ENCODE measurements around the gene CCDC184. TPM values are rescaled to one million over a fixed set of nuclear protein-coding genes. Genes with fewer than 3 reads are reported as not detected.

The CCDC184 gene
- total RNA-seq, 1 donor from 2014 or later, result 0.32 TPM

GRCh38 chr12:48160046-48160445 lies 23.4 kb upstream of the CCDC184 start:
- H3K9me3 Mint-ChIP-seq (ENCODE audit: unreplicated experiment), result no peaks in the 10 kb centered on the region
- H3K4me1 Mint-ChIP-seq (ENCODE audit: unreplicated experiment), result peaks cover 16% of the 10 kb centered on the region
- DNase-seq (ENCODE audit: extremely low spot score, unreplicated experiment), result no peak
- peaks cover 37% of the 10 kb centered on the region for H3K27me3 Mint-ChIP-seq (ENCODE audit: unreplicated experiment)
- no peak overlapping the region for H3K27ac Mint-ChIP-seq (ENCODE audit: unreplicated experiment)
- H3K4me3 Mint-ChIP-seq (ENCODE audit: unreplicated experiment), result no peak overlapping the region
- TF ChIP-seq, protein P1, sequence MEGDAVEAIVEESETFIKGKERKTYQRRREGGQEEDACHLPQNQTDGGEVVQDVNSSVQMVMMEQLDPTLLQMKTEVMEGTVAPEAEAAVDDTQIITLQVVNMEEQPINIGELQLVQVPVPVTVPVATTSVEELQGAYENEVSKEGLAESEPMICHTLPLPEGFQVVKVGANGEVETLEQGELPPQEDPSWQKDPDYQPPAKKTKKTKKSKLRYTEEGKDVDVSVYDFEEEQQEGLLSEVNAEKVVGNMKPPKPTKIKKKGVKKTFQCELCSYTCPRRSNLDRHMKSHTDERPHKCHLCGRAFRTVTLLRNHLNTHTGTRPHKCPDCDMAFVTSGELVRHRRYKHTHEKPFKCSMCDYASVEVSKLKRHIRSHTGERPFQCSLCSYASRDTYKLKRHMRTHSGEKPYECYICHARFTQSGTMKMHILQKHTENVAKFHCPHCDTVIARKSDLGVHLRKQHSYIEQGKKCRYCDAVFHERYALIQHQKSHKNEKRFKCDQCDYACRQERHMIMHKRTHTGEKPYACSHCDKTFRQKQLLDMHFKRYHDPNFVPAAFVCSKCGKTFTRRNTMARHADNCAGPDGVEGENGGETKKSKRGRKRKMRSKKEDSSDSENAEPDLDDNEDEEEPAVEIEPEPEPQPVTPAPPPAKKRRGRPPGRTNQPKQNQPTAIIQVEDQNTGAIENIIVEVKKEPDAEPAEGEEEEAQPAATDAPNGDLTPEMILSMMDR (IDR thresholded peaks at IDR 0.05), result no peak
- H3K36me3 Mint-ChIP-seq (ENCODE audit: unreplicated experiment), result no peaks in the 10 kb centered on the region

GRCh38 chr12:48160807-48161206 lies 22.6 kb upstream of the CCDC184 start:
- peaks cover 39% of the 10 kb centered on the region for H3K27me3 Mint-ChIP-seq (ENCODE audit: unreplicated experiment)
- no peak for DNase-seq (ENCODE audit: extremely low spot score, unreplicated experiment)
- peaks cover 16% of the 10 kb centered on the region for H3K4me1 Mint-ChIP-seq (ENCODE audit: unreplicated experiment)
- H3K36me3 Mint-ChIP-seq (ENCODE audit: unreplicated experiment), result no peaks in the 10 kb centered on the region
- TF ChIP-seq, protein P1 (IDR thresholded peaks at IDR 0.05), result no peak
- H3K4me3 Mint-ChIP-seq (ENCODE audit: unreplicated experiment), result no peak overlapping the region
- no peaks in the 10 kb centered on the region for H3K9me3 Mint-ChIP-seq (ENCODE audit: unreplicated experiment)
- no peak overlapping the region for H3K27ac Mint-ChIP-seq (ENCODE audit: unreplicated experiment)

- TF ChIP-seq, protein P1 (IDR thresholded peaks at IDR 0.05), result no peak
- Mint-ChIP-seq H3K4me1 (ENCODE audit: unreplicated experiment) (no peaks in the 10 kb centered on the region), H3K9me3 (ENCODE audit: unreplicated experiment) (no peaks in the 10 kb centered on the region), H3K27me3 (ENCODE audit: unreplicated experiment) (peaks cover 46% of the 10 kb centered on the region), H3K4me3 (ENCODE audit: unreplicated experiment) (no peak overlapping the region), H3K27ac (ENCODE audit: unreplicated experiment) (no peak overlapping the region), H3K36me3 (ENCODE audit: unreplicated experiment) (no peaks in the 10 kb centered on the region)
- no peak for DNase-seq (ENCODE audit: extremely low spot score, unreplicated experiment)
These were observed 20.2 kb upstream of the CCDC184 start for GRCh38 chr12:48163150-48163747.

- Mint-ChIP-seq H3K36me3 (ENCODE audit: unreplicated experiment) (no peaks in the 10 kb centered on the region), H3K27ac (ENCODE audit: unreplicated experiment) (no peak overlapping the region), H3K4me1 (ENCODE audit: unreplicated experiment) (no peaks in the 10 kb centered on the region), H3K4me3 (ENCODE audit: unreplicated experiment) (no peak overlapping the region), H3K9me3 (ENCODE audit: unreplicated experiment) (no peaks in the 10 kb centered on the region), H3K27me3 (ENCODE audit: unreplicated experiment) (peaks cover 46% of the 10 kb centered on the region)
- no peak for DNase-seq (ENCODE audit: extremely low spot score, unreplicated experiment)
- TF ChIP-seq, protein P1 (IDR thresholded peaks at IDR 0.05), result no peak
These were observed 19.0 kb upstream of the CCDC184 start for GRCh38 chr12:48164451-48164850.

GRCh38 chr12:48165089-48165981 lies 18.1 kb upstream of the CCDC184 start:
- no peak overlapping the region for H3K27ac Mint-ChIP-seq (ENCODE audit: unreplicated experiment)
- H3K27me3 Mint-ChIP-seq (ENCODE audit: unreplicated experiment), result peaks cover 50% of the 10 kb centered on the region
- TF ChIP-seq, protein P1 (IDR thresholded peaks at IDR 0.05), result peak; percentile 93
- H3K4me3 Mint-ChIP-seq (ENCODE audit: unreplicated experiment), result no peak overlapping the region
- no peak for DNase-seq (ENCODE audit: extremely low spot score, unreplicated experiment)
- no peaks in the 10 kb centered on the region for H3K36me3 Mint-ChIP-seq (ENCODE audit: unreplicated experiment)
- no peaks in the 10 kb centered on the region for H3K4me1 Mint-ChIP-seq (ENCODE audit: unreplicated experiment)
- H3K9me3 Mint-ChIP-seq (ENCODE audit: unreplicated experiment), result no peaks in the 10 kb centered on the region
